Gastrocnemius medialis (tissue), 4 donors: ENCODE data around the gene AHRR. TPM values are rescaled to one million over a fixed set of nuclear protein-coding genes. Genes with fewer than 3 reads are reported as not detected.

ENCODE experiments used
- ATAC-seq, 2 donors: fragments of 150-250 bp; one replicate each; pipeline ENCODE4 v1.9.1; 2016
- DNase-seq, 2 donors: peaks; one replicate each; pipeline ENCODE4 v3.0.0-alpha.2; 2019
- H3K27ac ChIP-seq, 4 donors: fragments of 200-600 bp; sonication (generic); 1 replicate in 1 of 4; 2 replicates in 3 of 4; pipeline ENCODE4 v1.5.1; 2016 to 2018; ENCODE audit warnings: mild to moderate bottlenecking in 2 of 4, moderate library complexity in 1 of 4
- H3K27me3 ChIP-seq, 3 donors: fragments of 200-600 bp; sonication (generic) in 2 of 3; 1 replicate in 1 of 3; 2 replicates in 2 of 3; pipeline versions ENCODE4 v1.5.1 to v1.6.0; 2016 to 2019; ENCODE audit warnings: mild to moderate bottlenecking in 1 of 3, moderate library complexity in 1 of 3
- H3K36me3 ChIP-seq, 2 donors: fragments of 200-600 bp; sonication (generic) in 1 of 2; one replicate each; pipeline ENCODE4 v1.5.1; 2017 to 2018
- H3K4me1 ChIP-seq, 2 donors: fragments of 200-600 bp; sonication (generic) in 1 of 2; one replicate each; pipeline ENCODE4 v1.5.1; 2016 to 2017; ENCODE audit warnings: mild to moderate bottlenecking in 2 of 2
- H3K4me3 ChIP-seq, 4 donors: fragments of 200-600 bp; sonication (generic) in 3 of 4; 1 replicate in 1 of 4; 2 replicates in 3 of 4; pipeline ENCODE4 v1.5.1; 2016 to 2019; ENCODE audit warnings: mild to moderate bottlenecking in 2 of 4
- H3K9me3 ChIP-seq, 3 donors: fragments of 200-600 bp; sonication (generic) in 2 of 3; 1 replicate in 1 of 3; 2 replicates in 2 of 3; pipeline ENCODE4 v1.5.1; 2016 to 2019
- POLR2A ChIP-seq, 2 donors: fragments of 450-650 bp; IDR thresholded peaks; one replicate each; pipeline ENCODE4 v1.6.1; 2017; ENCODE audit warnings: antibody characterized with exemption in 2 of 2, mild to moderate bottlenecking in 2 of 2, moderate library complexity in 2 of 2
- in situ Hi-C, 4 donors: fragments of 200-750 bp; cut with MboI; loops; one replicate each; pipeline versions ENCODE4 v1.15.0 to v1.8.0; 2017; ENCODE audit warnings: low sequenced_read_pairs in 4 of 4
- intact Hi-C: fragments of 100-400 bp; cut with DNase I; formaldehyde crosslinking; loops from one replicate; pipeline ENCODE4 v1.15.1; 2023; ENCODE audit warnings: low total_unique reads
- total RNA-seq, 4 donors: library from RNA; depleted of rRNA; stranded (reverse); fragments of >200 nt; gene quantifications; one replicate each; pipeline versions ENCODE4 v1.1.0 to v1.2.3, GENCODE V29; 2016
- TF ChIP-seq, protein P1 (sequence below), 5 experiments: fragments of 450-650 bp in 3 of 5; fragments of 200-600 bp in 2 of 5; sonication (generic) in 2 of 5; IDR thresholded peaks in 4 of 5; conservative IDR thresholded peaks in 1 of 5; 1 replicate in 4 of 5; 2 replicates in 1 of 5; pipeline ENCODE4 v1.5.1; 2016 to 2019; ENCODE audit warnings: antibody characterized with exemption in 5 of 5, mild to moderate bottlenecking in 3 of 5, moderate library complexity in 3 of 5

AHRR gene
- total RNA-seq, 4 donors from 2014 or later, result 0.05 to 1.3 (median 0.18) TPM; not detected in 1

GRCh38 chr5:481347-481746 lies 159.8 kb downstream of the AHRR start:
- in situ Hi-C loops, result no loop called here
- intact Hi-C loops, result no loop called here

DNA sequence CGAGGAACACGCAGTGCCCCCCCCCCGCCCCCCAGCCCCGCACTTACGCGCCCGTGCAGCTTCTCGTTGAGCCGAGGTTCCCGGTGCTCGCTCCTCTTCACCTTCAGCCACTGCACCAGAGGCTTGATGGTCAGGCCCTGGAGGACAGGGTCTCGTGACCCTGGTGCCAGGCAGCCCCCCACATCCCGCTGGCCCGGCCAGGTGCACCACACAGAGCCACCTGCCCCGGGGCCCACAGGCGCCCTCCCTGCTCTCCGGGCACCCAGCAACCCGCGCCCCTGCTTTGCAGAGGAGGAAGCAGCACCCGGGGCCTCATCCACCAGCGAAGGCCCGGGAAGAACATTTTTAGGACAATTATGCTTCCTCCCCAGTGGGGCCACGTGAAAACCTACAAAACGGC lies 160.5 kb downstream of the AHRR start:
- no peak overlapping the region for H3K4me3 ChIP-seq
- no peaks in the 10 kb centered on the region for H3K9me3 ChIP-seq
- H3K4me1 ChIP-seq, result no peaks in the 10 kb centered on the region
- H3K36me3 ChIP-seq, result no peaks in the 10 kb centered on the region
- TF ChIP-seq, protein P1, sequence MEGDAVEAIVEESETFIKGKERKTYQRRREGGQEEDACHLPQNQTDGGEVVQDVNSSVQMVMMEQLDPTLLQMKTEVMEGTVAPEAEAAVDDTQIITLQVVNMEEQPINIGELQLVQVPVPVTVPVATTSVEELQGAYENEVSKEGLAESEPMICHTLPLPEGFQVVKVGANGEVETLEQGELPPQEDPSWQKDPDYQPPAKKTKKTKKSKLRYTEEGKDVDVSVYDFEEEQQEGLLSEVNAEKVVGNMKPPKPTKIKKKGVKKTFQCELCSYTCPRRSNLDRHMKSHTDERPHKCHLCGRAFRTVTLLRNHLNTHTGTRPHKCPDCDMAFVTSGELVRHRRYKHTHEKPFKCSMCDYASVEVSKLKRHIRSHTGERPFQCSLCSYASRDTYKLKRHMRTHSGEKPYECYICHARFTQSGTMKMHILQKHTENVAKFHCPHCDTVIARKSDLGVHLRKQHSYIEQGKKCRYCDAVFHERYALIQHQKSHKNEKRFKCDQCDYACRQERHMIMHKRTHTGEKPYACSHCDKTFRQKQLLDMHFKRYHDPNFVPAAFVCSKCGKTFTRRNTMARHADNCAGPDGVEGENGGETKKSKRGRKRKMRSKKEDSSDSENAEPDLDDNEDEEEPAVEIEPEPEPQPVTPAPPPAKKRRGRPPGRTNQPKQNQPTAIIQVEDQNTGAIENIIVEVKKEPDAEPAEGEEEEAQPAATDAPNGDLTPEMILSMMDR (IDR thresholded peaks at IDR 0.05 in 4 of 5, conservative IDR thresholded peaks at IDR 0.05 in 1 of 5), result no peak
- TF ChIP-seq POLR2A (IDR thresholded peaks at IDR 0.05), result no peak
- ATAC-seq (no peak), DNase-seq (no peak)
- intact Hi-C loops (no loop called here), in situ Hi-C loops (no loop called here)
- H3K27me3 ChIP-seq, result peaks cover 69 to 81% (median 75%) of the 10 kb centered on the region in 3 donors
- H3K27ac ChIP-seq, result no peak overlapping the region

More at GRCh38 chr5:481347-481746, 159.8 kb downstream of the AHRR start:
- H3K4me1 ChIP-seq, result no peaks in the 10 kb centered on the region
- DNase-seq, result no peak
- H3K27ac ChIP-seq, result no peak overlapping the region
- ATAC-seq, result no peak
- H3K36me3 ChIP-seq, result no peaks in the 10 kb centered on the region
- peaks cover 75 to 88% (median 81%) of the 10 kb centered on the region in 3 donors for H3K27me3 ChIP-seq
- no peak overlapping the region for H3K4me3 ChIP-seq
- no peaks in the 10 kb centered on the region for H3K9me3 ChIP-seq
- TF ChIP-seq POLR2A (IDR thresholded peaks at IDR 0.05), result no peak
- TF ChIP-seq, protein P1 (IDR thresholded peaks at IDR 0.05 in 4 of 5, conservative IDR thresholded peaks at IDR 0.05 in 1 of 5), result no peak

- no peaks in the 10 kb centered on the region for H3K4me1 ChIP-seq
- intact Hi-C loops (no loop called here), in situ Hi-C loops (no loop called here)
- no peaks in the 10 kb centered on the region for H3K36me3 ChIP-seq
- H3K4me3 ChIP-seq, result no peak overlapping the region
- ATAC-seq (no peak), DNase-seq (no peak)
- no peak for TF ChIP-seq POLR2A (IDR thresholded peaks at IDR 0.05)
- TF ChIP-seq, protein P1 (IDR thresholded peaks at IDR 0.05 in 4 of 5, conservative IDR thresholded peaks at IDR 0.05 in 1 of 5), result no peak
- peaks cover 64 to 76% (median 70%) of the 10 kb centered on the region in 3 donors for H3K27me3 ChIP-seq
- no peaks in the 10 kb centered on the region for H3K9me3 ChIP-seq
- H3K27ac ChIP-seq, result no peak overlapping the region
Observed at GRCh38 chr5:482506-482905, 161.0 kb downstream of the AHRR start.

GRCh38 chr5:483011-483410 lies 161.5 kb downstream of the AHRR start:
- Histone ChIP-seq H3K27me3 (peaks cover 59 to 72% (median 65%) of the 10 kb centered on the region in 3 donors), H3K9me3 (no peaks in the 10 kb centered on the region), H3K4me3 (no peak overlapping the region), H3K4me1 (no peaks in the 10 kb centered on the region), H3K27ac (no peak overlapping the region), H3K36me3 (no peaks in the 10 kb centered on the region)
- intact Hi-C loops (no loop called here), in situ Hi-C loops (no loop called here)
- TF ChIP-seq, protein P1 (IDR thresholded peaks at IDR 0.05 in 4 of 5, conservative IDR thresholded peaks at IDR 0.05 in 1 of 5), result no peak
- no peak for TF ChIP-seq POLR2A (IDR thresholded peaks at IDR 0.05)
- no peak for DNase-seq
- ATAC-seq, result no peak
